HL-60 (cell line): ENCODE data around the gene SHFL.

Experiments
- CTCF ChIP-seq: IDR thresholded peaks from one replicate; pipeline ENCODE4 v1.5.1; 2011; ENCODE audit warnings: low read length, control low read depth, inconsistent platforms; ENCODE audit not compliant: insufficient read depth
- GABPA ChIP-seq: IDR thresholded peaks from 2 replicates; pipeline ENCODE4 v1.6.1; 2012; ENCODE audit warnings: low read depth
- POLR2AphosphoS5 ChIP-seq: IDR thresholded peaks from 2 replicates; pipeline ENCODE4 v1.6.1; 2012; ENCODE audit warnings: low read depth
- TF ChIP-seq, protein P1 (sequence below): IDR thresholded peaks from 2 replicates; pipeline ENCODE4 v1.6.1; 2012; ENCODE audit warnings: low read depth; ENCODE audit not compliant: insufficient replicate concordance

DNA sequence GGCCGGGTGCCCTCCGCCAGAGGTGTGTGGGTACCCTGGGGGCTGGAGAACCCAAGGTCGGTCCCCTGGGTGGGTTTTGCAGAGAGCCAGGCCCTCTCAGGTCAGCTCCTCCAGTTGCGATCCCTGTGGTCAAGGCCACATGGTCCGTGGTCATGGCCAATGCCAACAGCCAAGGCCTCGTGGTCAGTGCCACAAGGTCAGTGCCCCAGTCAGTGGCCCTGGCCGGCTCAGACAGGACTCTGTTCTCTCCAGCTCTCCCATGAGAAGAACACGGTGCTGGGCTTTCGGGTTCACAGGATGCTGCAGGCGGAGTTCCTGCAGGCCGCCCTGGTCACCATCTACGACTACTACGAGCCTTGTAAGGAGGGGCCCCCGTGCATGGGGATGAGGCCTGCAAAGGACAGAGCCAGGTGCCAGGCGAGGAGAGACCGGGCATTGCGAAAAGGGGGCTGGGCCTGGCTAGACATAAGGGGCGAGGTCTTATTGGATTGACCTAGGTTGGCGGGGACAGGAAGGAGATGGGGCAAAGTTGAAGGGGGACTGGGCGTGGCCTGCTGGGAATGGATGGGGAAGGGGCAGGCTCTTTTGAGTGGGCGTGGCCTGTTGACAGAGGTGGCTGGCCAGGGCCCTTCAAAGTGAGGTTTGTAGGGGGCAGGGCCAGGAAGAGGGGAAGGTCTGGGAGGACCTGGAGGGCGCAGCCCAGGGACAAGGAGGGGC lies 15.2 kb upstream of the SHFL start:
- TF ChIP-seq, protein P1, sequence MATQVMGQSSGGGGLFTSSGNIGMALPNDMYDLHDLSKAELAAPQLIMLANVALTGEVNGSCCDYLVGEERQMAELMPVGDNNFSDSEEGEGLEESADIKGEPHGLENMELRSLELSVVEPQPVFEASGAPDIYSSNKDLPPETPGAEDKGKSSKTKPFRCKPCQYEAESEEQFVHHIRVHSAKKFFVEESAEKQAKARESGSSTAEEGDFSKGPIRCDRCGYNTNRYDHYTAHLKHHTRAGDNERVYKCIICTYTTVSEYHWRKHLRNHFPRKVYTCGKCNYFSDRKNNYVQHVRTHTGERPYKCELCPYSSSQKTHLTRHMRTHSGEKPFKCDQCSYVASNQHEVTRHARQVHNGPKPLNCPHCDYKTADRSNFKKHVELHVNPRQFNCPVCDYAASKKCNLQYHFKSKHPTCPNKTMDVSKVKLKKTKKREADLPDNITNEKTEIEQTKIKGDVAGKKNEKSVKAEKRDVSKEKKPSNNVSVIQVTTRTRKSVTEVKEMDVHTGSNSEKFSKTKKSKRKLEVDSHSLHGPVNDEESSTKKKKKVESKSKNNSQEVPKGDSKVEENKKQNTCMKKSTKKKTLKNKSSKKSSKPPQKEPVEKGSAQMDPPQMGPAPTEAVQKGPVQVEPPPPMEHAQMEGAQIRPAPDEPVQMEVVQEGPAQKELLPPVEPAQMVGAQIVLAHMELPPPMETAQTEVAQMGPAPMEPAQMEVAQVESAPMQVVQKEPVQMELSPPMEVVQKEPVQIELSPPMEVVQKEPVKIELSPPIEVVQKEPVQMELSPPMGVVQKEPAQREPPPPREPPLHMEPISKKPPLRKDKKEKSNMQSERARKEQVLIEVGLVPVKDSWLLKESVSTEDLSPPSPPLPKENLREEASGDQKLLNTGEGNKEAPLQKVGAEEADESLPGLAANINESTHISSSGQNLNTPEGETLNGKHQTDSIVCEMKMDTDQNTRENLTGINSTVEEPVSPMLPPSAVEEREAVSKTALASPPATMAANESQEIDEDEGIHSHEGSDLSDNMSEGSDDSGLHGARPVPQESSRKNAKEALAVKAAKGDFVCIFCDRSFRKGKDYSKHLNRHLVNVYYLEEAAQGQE: no peak
- TF ChIP-seq GABPA (no peak), CTCF (no peak), POLR2AphosphoS5 (no peak)
